H4 (cell line): Measurements from ENCODE around the gene ROR2. TPM values are rescaled to one million over a fixed set of nuclear protein-coding genes. Genes with fewer than 3 reads are reported as not detected.
"Not testable (repeated sequence)": the region's sequence is repeated elsewhere in the genome, so short reads cannot be mapped to it uniquely, and the experiment has no call there.

Source experiments
- DNase-seq: peaks from one replicate; pipeline ENCODE4 v3.0.0-alpha.2; 2015; ENCODE audit warnings: low spot score
- total RNA-seq: library from RNA; depleted of rRNA; stranded (reverse); fragments of >200 nt; shearing (Covaris generic); gene quantifications from 2 replicates; pipeline ENCODE4 v1.2.3, GENCODE V29; 2014

Gene ROR2
- total RNA-seq, 1 experiment from 2014 or later: 1.8 TPM

- no peak for DNase-seq
These were observed 150.8 kb downstream of the ROR2 start for GRCh38 chr9:91799113-91799744.

GRCh38 chr9:91798273-91799112 is 151.5 kb downstream of the ROR2 start:
- not testable (repeated sequence) for DNase-seq

DNA sequence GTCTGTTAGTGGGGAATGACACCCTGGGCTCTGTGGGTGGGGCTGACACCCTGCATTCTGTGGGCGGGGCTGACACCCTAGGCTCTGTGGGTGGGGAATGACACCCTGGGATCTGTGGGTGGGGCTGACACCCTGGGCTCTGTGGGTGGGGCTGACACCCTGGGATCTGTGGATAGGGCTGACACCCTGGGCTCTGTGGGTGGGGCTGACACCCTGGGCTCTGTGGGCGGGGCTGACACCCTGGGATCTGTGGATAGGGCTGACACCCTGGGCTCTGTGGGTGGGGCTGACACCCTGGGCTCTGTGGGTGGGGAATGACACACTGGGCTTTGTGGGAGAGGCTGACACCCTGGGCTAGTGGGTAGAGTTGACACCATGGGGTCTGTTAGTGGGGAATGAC is 152.5 kb downstream of the ROR2 start:
- not testable (repeated sequence) for DNase-seq

GRCh38 chr9:91796516-91796915 is 153.5 kb downstream of the ROR2 start:
- DNase-seq: not testable (repeated sequence)

- DNase-seq: no peak
These were observed 154.3 kb downstream of the ROR2 start for GRCh38 chr9:91795598-91796241.

DNA sequence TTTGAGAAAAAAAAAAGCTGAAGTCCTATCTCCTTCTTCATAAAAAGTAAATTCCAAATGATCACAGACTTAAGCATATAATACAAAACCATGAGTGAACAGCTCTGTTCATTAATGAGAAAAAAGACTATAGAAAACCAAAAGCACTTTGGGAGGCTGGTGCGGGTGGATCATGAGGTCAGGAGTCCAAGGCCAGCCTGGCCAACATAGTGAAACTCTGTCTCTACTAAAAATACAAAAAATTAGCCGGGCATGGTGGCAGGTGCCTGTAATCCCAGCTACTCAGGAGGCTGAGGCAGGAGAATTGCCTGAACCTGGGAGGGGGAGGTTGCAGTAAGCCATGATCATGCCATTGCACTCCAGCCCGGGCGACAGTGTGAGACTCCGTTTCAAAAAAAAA is 156.7 kb downstream of the ROR2 start:
- not testable (repeated sequence) for DNase-seq

- DNase-seq: no peak
These were observed 159.1 kb downstream of the ROR2 start for GRCh38 chr9:91790917-91791316.

DNA sequence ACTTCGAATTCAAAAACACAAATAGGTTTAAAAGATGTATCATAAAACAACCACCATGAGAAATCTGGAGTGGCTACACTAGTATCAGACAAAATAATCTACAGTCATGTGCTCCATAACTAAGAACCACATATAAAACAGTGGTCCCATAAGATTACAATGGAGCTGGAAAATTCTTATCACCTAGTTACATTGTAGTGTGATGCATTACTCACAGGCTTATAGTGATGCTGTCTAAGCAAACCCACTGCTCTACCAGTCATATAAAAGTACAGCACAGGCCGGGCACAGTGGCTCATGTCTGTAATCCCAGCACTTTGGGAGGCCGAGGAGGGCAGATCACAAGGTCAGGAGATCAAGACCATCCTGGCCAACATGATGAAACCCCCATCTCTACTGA is 160.1 kb downstream of the ROR2 start:
- DNase-seq: no peak

DNA sequence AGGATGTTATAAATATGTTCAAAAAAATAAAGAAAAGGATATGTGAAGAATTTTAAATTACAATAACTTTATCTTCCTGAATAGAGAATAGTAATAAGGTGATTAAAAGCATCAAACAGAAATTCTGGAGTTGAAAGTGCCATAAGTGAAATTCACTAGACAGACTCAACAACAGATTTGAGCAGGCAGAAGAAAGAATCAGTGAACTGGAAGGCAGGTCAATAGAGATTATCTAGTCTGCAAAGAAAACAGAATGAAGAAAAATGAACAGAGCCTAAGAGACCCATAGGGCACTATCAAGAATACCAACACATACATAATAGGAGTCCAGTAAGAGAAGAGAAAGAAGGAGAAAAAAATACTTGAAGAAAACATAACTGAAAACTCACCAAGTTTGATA is 162.1 kb downstream of the ROR2 start:
- no peak for DNase-seq

GRCh38 chr9:91786132-91786896 is 163.7 kb downstream of the ROR2 start:
- no peak for DNase-seq

- DNase-seq: no peak
These were observed 164.6 kb downstream of the ROR2 start for GRCh38 chr9:91785447-91785842.

DNA sequence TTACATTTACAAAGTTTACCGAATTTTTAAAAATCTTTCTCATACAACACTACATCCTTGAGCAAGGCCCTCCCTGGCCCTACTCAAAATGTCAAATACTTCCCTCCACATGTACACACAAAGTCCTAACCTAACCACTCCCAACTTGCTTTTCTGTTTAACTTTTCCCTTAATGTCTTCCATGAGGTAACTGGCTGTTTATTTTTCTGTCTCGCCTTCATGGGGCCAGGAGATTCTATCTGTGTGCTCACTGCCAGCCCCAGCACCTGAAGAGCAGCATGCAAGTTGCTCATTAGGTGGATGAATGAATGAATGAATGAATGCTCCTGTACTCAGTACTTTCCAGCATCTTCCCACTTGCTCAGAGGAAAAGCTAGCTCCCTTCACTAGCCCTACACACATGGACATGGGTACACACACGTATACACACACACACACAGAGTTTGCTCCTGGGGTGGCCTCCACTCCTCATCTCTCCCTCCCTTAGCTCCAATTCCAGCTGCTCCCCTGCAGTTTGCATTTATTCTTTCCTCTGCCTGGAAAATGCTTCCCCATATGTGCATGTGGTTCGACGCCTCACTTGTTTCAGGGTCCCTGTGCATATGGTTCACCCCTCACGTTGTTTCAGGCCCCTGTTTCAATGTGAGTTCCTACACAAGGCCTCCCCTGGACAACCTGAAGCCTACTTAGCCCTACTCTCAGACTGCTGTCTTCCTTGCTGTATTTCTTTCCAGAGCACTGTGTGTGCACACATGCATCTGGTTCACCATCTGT is 165.2 kb downstream of the ROR2 start:
- DNase-seq: no peak

DNA sequence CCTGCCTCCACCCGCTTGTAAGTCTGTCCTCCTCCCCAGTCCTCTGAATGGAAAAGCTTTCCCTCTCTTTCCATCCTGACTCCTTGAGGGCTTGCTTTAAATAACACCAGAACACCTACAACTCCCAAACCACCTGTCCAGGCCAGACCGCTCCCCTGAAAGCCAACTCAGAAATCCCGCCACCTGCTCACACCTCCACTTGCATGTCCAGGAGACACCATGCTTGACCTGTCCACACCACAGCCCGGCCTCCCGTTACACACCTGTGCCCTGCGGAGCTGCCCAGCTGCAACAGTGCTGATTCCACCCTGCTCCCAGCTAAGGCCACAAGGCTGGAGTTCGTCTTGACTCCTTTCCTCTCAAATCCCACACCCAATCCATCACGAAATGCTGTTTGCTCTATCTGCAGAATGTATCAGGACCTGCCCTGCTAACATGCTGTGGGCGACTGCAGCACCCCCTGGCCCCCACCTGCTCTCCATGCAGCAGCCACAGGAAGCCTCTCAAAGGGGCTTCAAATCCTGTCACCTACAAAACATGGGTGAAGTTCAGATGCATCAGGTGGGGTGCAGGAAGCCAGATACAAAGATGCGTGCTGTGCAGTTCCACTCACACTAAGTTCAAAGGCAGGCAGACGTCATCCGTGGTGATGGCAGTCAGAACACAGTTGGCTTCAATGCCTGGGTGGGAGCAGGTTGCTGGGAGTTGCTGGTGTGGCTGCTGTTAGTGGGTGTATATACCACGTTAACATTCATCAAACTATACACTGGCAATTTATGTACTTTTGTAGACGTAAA is 166.0 kb downstream of the ROR2 start:
- no peak for DNase-seq

DNA sequence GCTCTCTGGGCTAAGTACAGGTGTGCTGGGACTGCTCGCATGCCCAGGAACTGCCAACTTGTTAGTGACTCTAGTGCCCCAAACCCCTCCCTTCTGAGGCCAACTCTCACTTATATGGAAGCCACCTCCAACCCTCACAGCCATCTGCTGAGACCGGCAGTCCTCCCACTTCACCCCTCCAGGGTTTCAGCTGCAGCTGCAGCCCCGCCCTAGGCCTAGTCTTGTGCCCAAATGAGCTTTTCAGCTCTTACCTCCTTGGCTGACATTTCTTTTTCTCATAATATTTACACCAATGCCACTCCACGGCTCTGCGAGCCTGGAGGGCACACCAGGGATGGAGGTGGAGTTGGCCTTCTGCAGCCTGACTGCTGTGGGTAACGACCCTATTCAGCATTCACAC is 166.6 kb downstream of the ROR2 start:
- no peak for DNase-seq

DNA sequence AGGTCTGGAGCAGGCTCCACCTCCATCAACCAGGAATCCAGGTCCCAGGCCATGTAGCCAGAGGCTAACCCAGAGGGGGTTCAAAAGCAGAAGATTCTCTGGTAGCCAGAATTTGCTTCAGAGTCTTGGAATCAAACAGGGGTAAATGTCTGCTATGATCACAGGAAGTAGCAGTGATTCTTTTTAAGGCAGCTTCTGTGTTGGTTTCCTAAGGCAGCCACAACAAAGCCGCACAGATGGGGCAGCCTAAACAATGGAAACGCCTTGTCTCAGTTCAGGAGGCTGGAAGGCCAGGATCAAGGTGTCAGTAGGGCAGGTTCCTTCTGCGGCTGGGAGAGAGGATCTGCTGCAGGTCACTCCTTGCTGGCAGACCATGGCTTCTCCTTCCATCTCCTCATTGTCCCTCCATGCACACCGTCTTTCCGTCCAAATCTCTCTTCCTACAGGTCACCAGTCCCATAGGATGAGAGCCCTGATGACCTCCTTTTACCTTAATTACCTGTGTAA is 167.3 kb downstream of the ROR2 start:
- no peak for DNase-seq

GRCh38 chr9:91781906-91782305 is 168.1 kb downstream of the ROR2 start:
- DNase-seq: no peak

DNA sequence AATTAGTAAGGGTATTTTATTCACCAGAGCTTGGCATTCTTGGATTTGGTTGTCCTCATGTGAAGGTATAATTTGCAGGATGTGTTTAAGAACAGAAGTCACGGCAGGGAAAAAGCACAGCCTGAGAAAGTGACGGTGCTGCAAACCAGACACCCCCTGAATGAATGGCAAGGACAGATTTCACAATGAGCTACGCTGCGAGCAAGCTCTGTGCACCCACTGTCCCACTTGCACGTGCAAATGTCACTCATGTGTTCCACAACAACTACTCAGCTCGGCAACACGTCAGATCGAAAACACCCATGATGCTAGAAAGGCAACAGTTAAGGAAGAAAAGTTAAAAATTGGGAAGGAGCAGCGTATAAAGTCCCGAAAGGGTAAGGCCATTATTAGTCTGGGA is 168.9 kb downstream of the ROR2 start:
- no peak for DNase-seq

DNA sequence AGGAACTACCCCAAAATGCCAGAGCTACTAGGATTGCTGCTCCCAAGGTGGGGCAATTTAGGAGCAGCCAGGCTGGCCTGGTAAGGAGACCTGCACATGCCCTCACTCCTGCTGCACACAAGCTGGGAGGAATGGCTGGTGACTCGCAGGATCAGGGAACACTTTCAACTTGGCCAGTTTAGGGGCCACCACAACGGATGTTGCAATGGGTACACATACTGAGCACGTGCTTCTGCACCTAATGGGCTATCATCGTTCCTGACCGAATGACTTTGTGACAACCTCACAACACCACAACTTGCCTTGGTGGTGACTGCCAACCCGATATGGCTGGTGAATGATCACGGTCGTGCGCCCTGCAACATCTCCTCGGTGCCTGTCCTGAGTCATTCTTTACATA is 172.0 kb downstream of the ROR2 start:
- DNase-seq: no peak

DNA sequence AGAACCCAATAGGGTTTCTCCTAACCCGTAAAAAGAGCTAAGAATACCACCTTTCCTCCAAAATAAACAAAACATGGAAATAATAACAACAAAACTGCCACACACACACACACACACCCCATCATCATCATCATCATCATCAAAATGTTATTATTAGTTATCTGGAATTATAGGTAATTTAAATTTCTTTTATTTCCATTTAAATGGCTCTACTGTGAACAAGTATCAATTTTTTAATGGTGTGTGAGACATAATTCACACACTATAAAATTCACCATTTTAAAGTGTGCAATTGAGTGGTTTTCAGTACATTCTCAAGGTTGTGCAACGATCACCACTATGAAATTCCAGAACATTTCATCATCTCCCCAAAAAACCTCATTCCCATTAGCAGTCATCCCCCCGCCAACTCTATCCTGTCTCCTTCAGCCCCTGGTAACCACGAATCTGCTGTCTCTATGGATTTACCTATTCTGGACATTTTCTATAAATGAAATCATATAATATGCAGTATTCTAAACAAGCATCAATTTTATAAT is 172.7 kb downstream of the ROR2 start:
- DNase-seq: peak; percentile 26
